Inflammatory macrophage treated with lipopolysaccharide for 4 hours (primary cell): ENCODE measurements around the gene ZNF319.
"Not testable (repeated sequence)": the region's sequence is repeated elsewhere in the genome, so short reads cannot be mapped to it uniquely, and the experiment has no call there.

Source experiments
- DNase-seq: peaks from one replicate; pipeline ENCODE4 v3.0.0-alpha.2; 2020

The ZNF319 gene

DNA sequence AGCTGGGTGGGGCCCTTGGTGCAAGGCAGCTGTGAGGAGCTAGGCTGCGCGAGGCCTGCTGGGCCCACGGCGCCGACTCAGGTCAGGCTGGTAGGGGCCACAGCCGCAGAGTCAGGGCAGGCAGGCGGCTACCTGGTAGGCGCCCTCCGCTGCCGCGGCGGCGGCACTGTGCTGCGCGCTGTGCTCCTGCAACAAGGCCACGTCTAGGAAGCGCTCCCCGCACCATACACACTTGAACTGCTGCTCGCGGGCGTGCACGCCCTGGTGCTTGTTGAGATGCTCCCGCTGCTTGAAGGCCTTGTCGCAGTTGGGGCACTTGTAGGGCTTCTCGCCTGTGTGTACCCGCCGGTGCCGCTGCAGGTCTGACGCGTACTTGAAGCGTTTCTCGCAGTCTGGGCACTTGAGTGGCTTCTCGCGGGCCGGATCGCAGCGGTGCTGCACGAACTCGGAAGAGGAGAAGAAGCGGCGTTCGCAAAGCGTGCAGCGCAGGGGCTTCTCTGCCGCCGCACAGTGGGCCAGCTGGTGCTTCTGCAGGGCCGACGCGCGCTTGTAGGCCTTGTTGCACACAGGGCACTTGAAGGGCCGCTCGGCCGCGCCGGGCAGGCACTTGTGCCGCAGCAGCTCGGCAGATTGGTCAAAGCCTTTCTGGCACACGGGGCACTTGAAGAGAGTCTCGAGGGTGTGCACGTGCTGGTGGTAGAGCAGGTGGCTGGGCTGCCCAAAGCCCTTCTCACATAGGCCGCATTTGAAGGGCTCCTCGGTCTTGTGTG, 3.9 kb downstream of the ZNF319 start:
- DNase-seq = no peak

DNA sequence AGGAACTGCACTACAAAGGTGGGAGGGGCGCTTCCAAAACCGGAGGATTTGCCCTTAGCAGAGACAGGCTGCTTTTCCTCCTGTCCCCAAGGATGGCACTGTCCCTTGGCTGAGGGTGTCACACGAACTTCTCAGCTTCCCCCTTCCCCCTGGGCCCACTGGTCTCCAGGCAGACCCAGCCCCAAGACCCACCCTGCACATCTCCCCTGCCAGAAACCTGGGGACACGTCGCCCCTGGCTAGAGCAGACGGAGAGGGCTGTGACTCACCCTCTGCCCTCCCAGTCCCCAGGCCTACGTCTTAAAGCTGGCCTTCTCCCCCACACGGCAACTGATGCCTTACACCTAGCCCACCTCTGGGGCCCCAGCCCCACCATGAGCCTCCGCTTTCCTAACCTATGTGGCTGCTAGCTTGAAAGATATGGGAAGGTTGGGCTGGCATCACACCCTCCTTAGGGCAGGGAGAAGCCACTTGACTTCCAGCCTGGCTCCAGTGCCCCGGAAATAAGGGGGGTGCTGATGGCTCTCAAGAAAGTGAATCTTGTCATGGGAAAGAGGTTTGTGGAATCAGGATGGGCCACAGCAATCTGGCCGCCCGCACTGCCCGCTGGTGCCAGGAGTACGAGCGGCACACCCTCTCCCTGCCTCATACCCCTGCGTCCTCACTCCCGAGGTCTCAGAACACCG, 4.6 kb downstream of the ZNF319 start:
- DNase-seq = no peak

DNA sequence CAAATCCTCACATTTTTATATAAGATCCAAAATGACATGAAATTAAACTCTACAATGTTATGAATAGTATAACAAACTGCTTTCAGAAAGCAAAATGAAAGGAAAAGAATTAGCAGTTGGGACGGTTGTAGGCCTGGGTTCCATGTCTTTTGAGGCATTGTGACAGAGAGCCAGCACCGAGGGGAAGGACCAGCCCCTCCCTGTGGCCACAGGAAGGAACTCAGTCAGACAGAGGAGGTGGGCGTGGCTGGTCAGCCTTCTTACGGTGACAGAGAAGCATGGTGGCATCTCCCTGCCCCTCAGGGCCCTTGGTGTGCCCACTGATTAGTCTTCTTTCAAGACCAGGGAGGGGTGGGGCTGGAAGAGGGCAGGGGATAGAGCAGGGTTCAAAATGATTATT, 5.7 kb downstream of the ZNF319 start:
- peak; percentile 82 for DNase-seq

DNA sequence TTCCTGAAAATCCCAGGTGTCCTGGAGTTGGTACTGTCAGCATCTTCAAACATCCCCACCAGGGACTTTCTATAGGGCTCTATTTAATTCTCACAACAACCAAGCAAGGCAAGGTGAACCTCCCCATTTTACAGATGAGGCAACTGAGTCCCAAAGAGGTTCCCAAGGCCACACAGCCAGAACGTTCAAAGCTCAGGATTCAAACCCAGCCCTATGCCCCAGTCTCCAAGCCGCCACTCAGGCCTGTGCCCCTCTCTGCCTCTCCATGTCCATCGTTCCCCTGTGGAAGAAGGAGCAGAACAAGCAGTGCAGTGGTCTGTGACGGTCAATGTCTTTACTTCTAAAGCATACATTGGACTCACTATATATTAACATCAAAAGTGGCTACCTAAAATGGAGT, 6.1 kb downstream of the ZNF319 start:
- DNase-seq = no peak

DNA sequence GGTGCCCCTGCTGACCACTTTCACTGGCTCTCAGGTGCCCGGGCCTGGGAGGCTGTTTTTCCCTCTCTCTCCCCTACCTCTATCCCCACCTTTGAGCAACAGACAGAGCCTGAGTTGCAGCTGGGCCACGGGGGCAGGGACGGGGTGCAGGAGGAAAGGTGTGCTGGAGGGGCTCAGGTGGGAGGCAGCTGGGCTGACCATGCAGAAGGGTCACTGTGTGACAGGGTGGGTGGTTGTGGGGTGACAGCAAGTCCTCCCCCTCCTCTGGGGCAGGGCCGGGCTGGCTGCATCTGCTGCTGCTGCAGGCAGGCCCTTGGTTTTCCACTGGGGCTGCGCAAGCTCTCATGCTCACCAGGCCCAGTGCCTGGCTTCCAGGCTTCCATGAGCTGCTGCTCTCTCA, 6.6 kb downstream of the ZNF319 start:
- no peak for DNase-seq

DNA sequence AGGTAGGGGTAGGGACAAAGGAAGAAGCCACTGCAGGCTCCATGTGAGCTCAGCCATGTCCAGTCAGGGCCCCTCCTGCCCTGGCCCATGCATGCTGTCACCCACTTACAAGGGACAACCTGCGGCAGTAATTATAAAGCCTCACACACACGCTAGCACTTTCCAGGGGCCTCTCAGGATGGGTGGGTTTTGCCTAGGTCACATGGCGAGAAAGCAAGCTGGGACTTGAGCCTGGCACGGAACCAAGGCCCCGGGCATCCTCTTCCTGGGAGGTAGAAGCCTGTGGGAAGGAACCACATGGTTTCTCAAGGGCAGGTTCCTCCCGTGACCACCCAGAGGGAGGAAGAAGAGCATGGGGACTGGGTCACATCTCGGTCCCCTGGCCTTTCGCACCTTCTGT, 7.0 kb downstream of the ZNF319 start:
- DNase-seq = no peak

DNA sequence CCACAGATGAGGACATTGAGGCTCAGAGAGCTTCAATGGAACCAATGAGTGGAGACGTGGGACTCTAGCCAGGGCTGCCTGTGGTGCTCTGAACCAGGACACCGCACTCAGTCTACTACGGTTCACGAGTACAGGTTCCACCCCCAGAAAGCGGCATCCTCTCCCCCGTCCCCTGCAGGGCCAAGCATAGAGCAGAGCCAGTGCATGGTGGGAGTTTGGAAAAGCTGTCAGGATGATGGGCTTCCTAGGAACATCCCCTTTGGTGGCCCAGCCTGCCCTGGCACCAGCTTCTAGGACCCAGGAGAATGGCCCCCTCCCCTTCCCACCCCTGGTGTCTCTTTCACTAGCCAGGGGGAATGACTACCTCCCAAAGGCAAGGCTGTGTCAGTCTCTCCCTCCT, 8.4 kb downstream of the ZNF319 start:
- no peak for DNase-seq

DNA sequence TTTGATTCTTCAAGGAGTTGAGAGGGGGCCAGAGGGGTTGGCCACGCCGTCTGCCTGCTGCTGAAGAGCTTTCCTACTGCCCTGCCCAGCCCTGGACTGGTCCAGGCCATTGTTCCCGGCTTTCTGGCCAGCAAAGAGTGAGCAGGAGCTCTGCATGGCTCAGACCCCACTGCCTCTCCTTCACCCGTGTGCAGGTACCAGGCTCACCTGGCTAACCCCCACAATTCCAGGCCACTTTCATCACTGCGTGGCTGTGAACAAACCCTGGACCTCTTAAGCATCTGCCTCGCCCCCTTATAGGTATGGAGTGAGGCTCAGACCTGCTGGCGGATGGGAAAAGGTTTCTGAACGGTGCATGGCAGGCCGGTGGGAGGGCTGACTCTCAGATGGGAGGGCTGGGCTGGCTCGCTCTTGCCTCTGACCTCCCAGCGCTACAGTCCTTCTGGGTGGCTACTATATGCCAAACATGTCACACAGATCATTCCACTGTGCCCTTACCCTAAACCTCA, 8.9 kb downstream of the ZNF319 start:
- no peak for DNase-seq

DNA sequence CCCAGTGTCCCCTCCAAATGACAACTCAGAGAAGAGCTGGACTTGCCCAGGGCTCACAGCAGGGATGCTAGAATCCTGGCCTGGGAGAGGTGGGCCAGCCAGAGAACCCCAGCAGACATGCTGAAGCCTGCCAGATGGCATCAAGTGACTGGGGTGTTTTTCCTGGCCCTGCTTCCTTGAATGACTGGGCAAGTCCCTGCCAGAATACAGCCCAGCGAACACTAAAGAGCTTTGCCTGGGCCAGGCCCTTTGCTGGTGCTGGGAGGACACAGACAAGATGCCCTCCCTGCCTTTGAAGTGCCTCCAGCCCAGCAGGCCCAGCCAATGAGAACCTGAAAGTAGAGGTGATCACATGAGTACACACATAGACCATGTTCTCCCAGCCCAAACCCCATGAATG, 11.5 kb downstream of the ZNF319 start:
- DNase-seq = no peak

DNA sequence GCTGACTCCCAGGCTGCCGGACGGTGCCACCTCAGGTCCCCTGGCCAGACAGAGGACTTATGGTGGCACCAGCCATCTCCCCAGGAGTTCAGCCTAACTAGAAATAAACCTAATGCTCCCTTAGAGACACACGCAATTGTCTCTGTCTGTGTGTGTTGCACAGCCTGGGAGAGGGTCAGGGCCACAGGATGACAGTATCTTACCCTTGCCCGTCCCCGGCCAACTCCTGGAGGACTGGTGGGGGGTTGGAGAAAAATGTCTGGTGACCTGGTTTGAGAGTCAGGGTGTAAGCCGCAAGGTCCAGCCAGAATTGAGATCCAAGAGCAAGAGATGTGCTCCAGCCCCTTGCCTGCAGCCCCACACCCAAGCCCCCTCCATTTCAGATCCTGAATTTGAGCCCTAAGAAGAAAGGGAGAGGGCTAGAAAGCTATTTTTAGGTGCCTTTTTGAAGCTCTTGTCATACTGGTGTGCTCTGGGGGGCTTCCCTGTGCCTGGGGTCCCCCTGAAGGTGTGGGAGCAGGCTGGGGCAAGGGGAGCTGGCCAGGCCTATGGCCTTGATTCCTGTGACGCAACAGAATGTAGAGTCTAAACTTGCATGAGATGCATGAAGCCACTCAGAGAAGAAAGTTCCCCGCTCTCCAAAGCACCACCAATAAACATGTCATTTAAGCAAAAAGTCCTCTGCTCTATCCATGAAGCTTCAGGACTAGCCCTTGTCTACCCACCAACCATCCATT, 12.9 kb downstream of the ZNF319 start:
- DNase-seq = no peak

DNA sequence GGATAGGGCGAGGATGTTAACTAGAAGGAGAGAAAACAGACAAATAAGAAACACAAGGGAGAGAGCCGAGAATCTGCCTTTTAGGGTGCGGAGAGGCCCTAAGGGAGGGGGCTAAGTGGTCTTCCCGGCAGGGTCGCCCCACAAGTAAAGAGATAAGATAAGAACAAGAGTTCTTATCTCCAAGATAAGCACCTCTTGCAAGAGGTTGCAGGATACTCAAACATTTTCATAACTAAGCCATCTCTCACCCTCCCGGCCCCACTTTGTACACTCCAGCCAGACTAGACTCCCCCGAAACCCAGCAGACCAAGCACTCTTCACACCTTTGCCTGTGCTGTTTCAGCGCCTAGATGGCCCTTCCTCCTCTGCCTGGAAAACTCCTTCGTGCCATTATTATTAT, 14.3 kb downstream of the ZNF319 start:
- DNase-seq = no peak

DNA sequence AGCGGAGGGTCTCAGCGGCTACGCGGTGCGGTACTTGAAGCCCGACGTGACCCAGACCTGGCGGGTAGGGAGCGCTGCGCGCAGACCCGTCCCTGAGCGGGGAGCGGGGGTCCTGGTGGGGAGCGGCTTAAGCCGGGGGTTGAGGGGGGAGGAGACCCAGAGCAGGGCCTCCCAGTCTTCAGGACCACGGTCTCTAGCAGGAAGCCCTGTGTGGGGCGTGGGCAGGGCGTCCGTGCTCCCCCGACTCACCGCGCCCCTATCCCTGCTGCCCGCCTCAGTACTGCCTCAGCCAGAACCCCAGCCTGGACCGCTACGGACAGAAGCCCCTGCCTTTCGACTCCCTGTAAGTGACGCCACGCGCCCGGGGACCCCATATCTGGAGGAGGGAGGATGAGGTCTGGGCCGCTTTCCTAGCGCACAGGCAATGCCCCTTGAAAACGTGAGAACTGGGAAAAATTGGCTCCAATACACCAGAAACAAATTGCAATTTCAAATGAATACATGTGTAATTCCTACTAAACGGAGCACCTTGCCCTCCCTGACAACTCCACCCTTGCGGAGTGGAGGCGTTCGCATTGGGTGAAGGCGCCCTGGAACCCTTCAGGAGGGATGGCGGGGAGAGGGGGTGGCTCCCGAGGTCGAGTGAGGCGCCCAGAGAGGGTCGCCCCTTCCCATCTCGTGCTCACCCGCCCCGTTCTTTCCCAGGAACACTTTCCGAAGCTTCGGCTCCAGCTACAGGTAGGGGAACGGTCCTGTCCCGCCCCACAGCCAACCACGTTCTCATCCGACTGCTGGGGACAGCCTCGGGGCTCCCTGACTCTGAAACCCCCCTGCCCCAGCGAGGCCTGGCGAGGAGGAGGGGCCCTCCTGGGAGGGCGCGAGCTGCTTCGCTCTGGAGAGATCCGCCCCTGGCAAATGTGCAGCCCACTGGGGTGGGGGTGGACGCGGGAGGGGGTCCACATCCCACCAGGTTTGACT, 15.0 kb downstream of the ZNF319 start:
- DNase-seq = no peak

DNA sequence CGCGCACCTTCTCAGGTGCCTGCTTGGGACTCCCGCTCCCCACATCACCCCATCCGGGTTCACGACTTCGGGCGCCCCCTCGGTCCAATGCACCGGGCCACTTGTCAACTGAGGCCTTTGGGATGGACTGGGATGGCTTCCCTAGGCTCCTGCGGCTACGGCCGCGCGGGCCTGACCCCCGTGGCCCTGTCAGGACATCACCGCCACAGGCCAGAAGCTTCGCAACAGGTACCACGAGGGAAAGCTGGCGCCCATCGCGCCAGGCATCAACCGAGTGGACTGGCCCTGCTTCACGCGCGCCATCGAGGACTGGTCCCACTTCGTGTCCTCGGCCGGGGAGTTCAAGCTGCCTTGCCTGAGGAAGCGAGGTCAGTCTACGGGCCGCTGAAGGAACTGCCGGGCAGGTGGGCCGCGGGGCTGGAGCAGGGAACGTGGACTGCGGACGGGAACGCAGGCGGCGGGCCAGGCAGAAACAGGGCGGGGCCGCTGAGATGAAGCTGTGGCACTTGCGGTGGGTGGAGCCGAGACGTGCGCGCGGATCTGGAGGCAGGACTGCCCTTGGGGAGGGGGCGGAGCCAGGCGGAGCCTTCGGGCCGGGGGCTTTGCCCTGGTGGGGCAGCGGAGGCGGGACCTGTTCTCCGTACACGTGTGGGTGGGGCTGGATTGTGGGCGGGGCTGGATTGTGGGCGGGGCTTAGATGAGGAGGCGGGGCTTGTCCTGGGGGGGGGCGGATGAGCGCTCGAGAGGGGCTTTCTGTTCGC, 15.8 kb downstream of the ZNF319 start:
- peak; percentile 66 for DNase-seq

DNA sequence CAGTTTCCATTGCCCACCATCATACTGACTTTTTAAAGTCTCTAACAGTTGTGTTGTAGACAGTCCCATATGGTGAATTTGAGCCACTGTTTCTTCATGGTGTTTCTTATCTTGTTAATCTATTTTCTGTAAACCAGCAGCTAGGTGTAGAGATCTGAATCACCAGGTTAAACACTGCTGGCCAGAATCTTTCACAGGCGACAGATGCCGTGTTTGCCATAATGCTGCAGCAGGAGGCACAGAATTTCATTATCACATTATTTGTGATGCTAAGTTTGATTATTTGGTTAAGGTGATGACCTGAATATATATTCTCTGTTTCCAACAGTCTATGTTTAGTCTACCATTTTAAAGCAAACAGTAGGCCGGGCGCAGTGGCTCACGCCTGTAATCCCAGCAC, 18.1 kb downstream of the ZNF319 start:
- no peak for DNase-seq

DNA sequence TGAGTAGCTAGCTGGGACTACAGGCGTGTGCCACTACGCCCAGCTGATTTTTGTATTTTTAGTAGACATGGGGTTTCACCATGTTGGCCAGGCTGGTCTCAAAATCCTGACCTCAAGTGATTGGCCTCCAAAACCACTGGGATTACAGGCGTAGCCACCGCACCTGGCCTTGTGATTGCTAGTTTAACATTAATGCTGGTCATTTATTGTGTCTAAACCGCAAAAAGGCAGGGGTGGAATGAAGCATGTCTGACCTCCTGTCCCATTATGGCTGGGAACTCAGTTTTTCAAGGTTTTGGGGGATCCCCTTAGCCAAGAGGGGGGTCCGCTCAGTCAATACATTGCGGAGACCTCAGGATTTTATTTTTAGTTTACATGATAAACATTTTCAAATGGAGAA, 18.8 kb downstream of the ZNF319 start:
- no peak for DNase-seq

DNA sequence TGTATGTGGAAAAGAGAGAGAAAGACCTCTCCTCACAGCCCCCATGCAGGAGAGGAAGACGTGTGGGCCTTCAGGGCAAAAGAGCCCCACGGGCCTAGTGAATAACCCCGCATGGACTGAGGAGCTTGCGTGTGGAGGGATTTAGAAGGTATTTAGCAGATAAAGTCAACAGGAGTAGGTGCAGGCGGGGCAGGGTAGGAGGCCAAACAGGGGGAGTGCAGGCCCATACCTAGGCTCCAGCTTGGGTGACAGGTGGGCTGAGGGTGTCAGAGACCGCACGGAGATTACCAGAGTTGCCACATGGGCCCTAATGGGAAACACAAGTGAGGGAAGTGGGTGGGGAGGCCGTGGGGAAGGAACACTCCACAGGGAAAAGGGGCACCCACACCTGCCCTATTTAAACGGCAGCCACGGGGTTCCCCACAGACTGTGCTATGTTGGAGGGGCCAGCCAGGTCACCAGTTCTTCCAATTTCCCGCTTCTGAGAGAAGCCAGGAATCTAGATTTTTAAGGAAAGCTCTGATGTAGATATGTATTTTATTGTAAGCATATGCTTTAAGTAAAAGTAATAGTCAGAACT, 21.4 kb downstream of the ZNF319 start:
- DNase-seq = no peak

DNA sequence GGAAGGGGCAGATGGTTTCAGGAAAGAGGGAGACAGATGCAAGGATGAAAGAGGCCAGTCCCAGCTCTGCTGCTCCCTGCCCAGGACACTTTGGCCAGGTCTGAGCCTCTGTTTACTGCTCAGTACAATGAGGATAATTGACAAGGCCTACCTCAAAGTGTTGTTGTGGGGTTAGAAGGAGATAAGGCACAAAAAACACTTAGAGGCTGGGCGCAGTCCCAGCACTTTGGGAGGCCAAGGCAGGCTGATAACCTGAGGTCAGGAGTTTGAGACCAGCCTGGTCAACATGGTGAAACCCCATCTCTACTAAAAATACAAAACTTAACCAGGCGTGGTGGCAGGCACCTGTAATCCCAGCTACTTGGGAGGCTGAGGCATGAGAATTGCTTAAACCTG, 22.4 kb downstream of the ZNF319 start:
- not testable (repeated sequence) for DNase-seq

DNA sequence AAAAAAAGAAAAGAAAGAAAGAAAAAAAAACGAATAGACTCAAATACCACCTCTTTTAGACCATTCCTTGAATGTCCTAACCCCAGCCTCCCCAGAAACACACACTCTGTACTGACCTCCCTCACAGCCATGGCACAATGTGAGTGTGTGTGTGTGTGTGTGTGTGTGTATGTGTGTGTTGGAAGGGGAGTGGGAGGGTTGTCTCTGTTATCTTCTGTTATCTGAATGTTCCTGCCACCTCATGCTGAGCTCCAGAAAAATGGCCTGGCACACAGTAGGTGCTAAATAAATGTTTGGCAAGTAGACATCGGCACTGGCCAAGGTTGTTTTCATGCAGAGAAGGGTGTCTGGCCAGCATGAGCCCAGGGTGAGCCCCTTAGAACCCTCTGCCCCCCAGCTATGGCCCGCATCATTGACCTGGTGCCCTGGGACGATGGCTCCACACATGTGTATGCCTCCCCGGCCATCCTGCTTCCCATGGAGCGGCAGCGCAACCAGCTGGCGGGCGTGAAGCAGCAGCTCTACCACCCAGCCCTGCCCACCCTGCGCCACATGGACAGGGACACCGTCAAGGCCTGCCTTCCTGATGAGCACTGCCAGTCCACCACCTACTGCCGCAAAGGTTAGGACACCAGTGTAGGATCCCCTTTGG, 22.9 kb downstream of the ZNF319 start:
- no peak for DNase-seq

DNA sequence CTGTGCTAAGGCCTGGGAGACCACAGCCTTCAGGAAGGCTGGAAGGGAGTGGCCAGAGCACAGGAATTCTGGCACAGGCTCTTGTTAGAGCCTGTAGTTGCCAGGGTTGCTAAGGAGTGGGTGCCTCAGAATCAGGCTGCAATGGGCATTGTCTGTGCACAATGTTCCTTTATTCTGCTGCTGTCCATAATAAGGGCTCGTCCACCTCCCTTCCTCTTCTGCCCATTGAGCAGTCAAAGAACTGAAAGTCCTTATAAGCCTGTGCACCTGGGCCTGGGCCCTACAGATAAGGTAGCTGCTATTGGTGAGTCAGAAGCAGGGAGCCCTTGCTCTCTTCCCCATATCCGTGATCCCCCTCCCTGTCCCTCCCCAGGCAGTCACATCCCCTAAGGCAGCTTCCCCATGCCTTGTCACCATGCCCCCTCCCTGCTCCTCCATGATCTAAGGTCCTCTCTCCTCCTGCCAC, 24.1 kb downstream of the ZNF319 start:
- no peak for DNase-seq

DNA sequence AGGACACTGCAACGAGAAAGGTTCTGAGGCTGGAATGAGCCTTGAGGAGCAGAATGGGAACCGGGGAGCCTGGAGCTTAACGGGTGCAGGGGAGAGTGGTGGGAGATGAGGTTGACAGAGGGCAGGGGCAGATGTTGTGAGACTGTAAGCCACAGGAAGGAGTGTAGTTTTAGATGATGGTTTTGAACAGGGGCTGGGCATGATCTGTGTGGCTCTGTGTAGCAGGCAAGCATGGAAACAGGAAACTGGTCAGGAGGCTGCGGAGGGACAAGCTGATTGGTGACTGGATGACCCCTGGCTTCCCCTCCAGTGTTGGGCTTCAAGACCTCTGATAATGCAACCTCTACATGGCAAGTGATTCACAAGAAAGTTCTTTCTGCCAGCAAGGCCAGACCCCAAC, 28.2 kb downstream of the ZNF319 start:
- no peak for DNase-seq

DNA sequence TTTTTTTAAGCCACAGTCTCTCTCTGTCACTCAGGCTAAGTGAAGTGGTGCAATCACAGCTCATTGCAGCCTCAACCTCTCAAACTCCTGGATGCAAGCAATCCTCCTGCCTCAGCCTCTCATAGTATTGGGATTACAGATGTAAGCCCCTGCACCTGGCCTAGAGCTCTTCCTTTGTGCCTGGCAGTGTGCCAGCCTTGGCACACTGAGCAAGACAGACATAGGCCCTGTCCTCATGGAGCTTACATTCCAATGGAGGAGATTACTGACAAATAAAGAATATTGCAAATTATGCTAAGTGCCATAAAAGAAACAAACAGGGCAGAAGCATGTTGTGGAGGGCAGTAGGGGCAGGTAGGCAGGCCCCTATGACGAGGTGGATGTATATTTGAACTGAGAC, 28.6 kb downstream of the ZNF319 start:
- no peak for DNase-seq
